Vagina (tissue), 2 donors: ENCODE data around the gene ASNSD1. TPM values are rescaled to one million over a fixed set of nuclear protein-coding genes. Genes with fewer than 3 reads are reported as not detected.

ENCODE experiments used
- DNase-seq, 2 donors: peaks; one replicate each; pipeline ENCODE4 v3.0.0-alpha.2; 2017; ENCODE audit errors: extremely low spot score in 2 of 2
- H3K27ac ChIP-seq: fragments of 200-600 bp; sonication (generic); one replicate; pipeline ENCODE4 v1.5.1; 2019
- H3K27me3 ChIP-seq: fragments of 200-600 bp; sonication (generic); one replicate; pipeline ENCODE4 v1.5.1; 2019
- H3K36me3 ChIP-seq, 2 donors: fragments of 200-600 bp; sonication (generic); one replicate each; pipeline ENCODE4 v1.5.1; 2017 to 2019
- H3K4me1 ChIP-seq: fragments of 200-600 bp; sonication (generic); one replicate; pipeline ENCODE4 v1.5.1; 2019
- H3K4me3 ChIP-seq, 2 donors: fragments of 200-600 bp; sonication (generic); 1 replicate in 1 of 2; 2 replicates in 1 of 2; pipeline ENCODE4 v1.5.1; 2016 to 2019
- H3K9me3 ChIP-seq: fragments of 200-600 bp; sonication (generic); one replicate; pipeline ENCODE4 v1.5.1; 2019
- POLR2A ChIP-seq, 2 donors: fragments of 450-650 bp; IDR thresholded peaks; one replicate each; pipeline ENCODE4 v1.6.1; 2017; ENCODE audit warnings: antibody characterized with exemption in 2 of 2, mild to moderate bottlenecking in 2 of 2, moderate library complexity in 2 of 2
- POLR2AphosphoS5 ChIP-seq, 2 donors: sonication (generic); formaldehyde crosslinking; IDR thresholded peaks; one replicate each; pipeline ENCODE4 v1.9.0; 2017; ENCODE audit warnings: antibody characterized with exemption in 2 of 2, mild to moderate bottlenecking in 2 of 2, low read depth in 1 of 2; ENCODE audit not compliant: insufficient read depth in 1 of 2
- intact Hi-C: fragments of 100-400 bp; cut with DNase I; formaldehyde crosslinking; loops from one replicate; pipeline ENCODE4 v1.15.1; 2023
- total RNA-seq: library from RNA; depleted of rRNA; stranded (reverse); fragments of >200 nt; gene quantifications from one replicate; pipeline ENCODE4 v1.2.3, GENCODE V29; 2016
- TF ChIP-seq, protein P1 (sequence below), 3 experiments: fragments of 450-650 bp in 2 of 3; fragments of 200-600 bp in 1 of 3; sonication (generic) in 1 of 3; IDR thresholded peaks; one replicate each; pipeline ENCODE4 v1.5.1; 2017 to 2019; ENCODE audit warnings: antibody characterized with exemption in 3 of 3, mild to moderate bottlenecking in 2 of 3, moderate library complexity in 2 of 3

Gene ASNSD1
- total RNA-seq, 1 donor from 2014 or later: 44.7 TPM

DNA sequence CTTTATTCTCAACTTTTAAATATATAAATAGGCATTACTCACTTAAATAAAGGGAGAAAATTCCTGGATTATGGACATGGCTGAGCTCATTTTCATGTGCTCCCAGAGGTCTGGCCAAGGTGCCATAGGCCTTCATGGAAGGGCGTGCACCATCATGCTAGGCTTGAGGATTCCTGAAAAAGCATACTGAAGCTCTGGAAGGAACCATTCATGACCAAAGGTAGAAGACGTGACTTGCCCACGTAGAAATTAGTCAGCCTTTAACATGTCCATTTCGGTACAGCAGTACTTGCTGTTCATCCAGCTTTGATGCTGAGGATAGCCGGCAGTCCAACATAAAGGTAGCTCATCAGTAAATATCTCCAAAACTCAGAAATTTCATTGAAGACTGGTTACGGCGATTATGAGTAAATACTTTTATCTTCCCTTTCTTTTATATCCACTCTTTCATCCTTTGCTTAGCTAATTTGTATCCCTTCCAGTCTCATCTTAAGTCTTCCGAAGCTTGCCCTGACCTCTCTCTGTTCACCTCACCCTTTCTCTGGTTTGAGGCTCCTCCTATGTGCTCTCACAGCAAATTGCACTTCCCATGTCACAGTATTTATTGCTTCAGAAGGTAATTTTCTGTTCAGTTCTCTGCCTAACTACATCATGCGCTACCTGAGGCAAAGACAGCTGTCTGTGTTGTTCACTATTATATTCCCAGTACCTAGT is 32.3 kb upstream of the ASNSD1 start:
- Histone ChIP-seq H3K36me3 (no peaks in the 10 kb centered on the region), H3K27me3 (no peaks in the 10 kb centered on the region), H3K9me3 (no peaks in the 10 kb centered on the region), H3K4me1 (no peaks in the 10 kb centered on the region), H3K4me3 (no peak overlapping the region), H3K27ac (no peak overlapping the region)
- intact Hi-C loops: no loop called here
- no peak for DNase-seq
- TF ChIP-seq, protein P1, sequence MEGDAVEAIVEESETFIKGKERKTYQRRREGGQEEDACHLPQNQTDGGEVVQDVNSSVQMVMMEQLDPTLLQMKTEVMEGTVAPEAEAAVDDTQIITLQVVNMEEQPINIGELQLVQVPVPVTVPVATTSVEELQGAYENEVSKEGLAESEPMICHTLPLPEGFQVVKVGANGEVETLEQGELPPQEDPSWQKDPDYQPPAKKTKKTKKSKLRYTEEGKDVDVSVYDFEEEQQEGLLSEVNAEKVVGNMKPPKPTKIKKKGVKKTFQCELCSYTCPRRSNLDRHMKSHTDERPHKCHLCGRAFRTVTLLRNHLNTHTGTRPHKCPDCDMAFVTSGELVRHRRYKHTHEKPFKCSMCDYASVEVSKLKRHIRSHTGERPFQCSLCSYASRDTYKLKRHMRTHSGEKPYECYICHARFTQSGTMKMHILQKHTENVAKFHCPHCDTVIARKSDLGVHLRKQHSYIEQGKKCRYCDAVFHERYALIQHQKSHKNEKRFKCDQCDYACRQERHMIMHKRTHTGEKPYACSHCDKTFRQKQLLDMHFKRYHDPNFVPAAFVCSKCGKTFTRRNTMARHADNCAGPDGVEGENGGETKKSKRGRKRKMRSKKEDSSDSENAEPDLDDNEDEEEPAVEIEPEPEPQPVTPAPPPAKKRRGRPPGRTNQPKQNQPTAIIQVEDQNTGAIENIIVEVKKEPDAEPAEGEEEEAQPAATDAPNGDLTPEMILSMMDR (IDR thresholded peaks at IDR 0.05): no peak
- no peak for TF ChIP-seq POLR2AphosphoS5 (IDR thresholded peaks at IDR 0.05; ENCODE audit: insufficient read depth in 1 of 2, low read depth in 1 of 2)

DNA sequence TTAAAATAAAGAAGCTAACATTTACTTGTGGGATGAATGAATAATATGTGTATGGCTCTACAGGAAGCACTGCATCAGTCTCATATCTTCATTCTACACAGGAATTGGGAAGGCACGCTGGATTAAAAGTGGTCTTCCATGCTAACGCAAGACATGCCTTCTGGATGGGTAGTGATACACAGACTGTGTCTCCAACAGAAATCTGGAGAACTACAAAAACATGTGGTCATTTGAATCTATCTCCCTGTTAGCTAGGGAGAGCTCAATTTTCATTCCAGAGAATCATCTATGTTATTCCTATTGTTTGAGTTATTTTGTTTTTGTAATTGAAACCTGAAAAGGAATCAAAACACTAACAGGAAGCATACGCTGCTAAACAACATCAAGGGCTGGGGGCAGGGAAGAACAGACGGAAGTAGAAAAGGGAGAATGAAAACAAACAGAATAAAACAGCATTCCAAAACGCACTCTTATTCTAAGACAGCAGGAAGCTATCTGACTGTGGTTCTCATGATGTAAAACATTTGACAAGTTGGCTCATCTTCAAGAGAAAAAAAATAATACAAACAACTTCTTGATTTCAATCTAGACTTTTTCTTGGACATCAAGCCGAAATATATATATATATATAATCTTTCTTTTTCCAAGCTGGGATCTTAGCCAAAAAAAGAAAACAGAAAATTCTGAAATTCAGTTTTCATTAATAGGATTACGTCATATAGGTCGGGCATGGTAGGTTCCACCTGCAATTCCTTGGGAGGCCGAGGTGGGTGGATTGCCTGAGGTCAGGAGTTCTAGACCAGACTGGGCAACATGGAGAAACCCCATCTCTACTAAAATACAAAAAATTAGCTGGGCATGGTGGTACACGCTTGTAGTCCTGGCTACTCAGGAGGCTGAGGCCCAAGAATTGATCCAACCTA is 31.5 kb upstream of the ASNSD1 start:
- no peak overlapping the region for H3K27ac ChIP-seq
- DNase-seq: no peak
- intact Hi-C loops: no loop called here
- no peak for TF ChIP-seq POLR2AphosphoS5 (IDR thresholded peaks at IDR 0.05; ENCODE audit: insufficient read depth in 1 of 2, low read depth in 1 of 2)
- TF ChIP-seq POLR2A (IDR thresholded peaks at IDR 0.05): no peak
- H3K36me3 ChIP-seq: no peaks in the 10 kb centered on the region
- H3K4me1 ChIP-seq: no peaks in the 10 kb centered on the region
- H3K9me3 ChIP-seq: no peaks in the 10 kb centered on the region
- H3K4me3 ChIP-seq: no peak overlapping the region
- H3K27me3 ChIP-seq: no peaks in the 10 kb centered on the region

- Histone ChIP-seq H3K27ac (no peak overlapping the region), H3K4me1 (no peaks in the 10 kb centered on the region), H3K36me3 (no peaks in the 10 kb centered on the region), H3K4me3 (no peak overlapping the region), H3K9me3 (no peaks in the 10 kb centered on the region), H3K27me3 (no peaks in the 10 kb centered on the region)
- intact Hi-C loops: no loop called here
- no peak for TF ChIP-seq POLR2A (IDR thresholded peaks at IDR 0.05)
- TF ChIP-seq, protein P1 (IDR thresholded peaks at IDR 0.05): no peak
- TF ChIP-seq POLR2AphosphoS5 (IDR thresholded peaks at IDR 0.05; ENCODE audit: insufficient read depth in 1 of 2, low read depth in 1 of 2): no peak
- DNase-seq: no peak
Observed at GRCh38 chr2:189631849-189632248, 29.4 kb upstream of the ASNSD1 start.

- Histone ChIP-seq H3K4me1 (no peaks in the 10 kb centered on the region), H3K4me3 (no peak overlapping the region), H3K27ac (no peak overlapping the region), H3K27me3 (no peaks in the 10 kb centered on the region), H3K36me3 (no peaks in the 10 kb centered on the region), H3K9me3 (no peaks in the 10 kb centered on the region)
- TF ChIP-seq, protein P1 (IDR thresholded peaks at IDR 0.05): no peak
- no peak for TF ChIP-seq POLR2AphosphoS5 (IDR thresholded peaks at IDR 0.05; ENCODE audit: insufficient read depth in 1 of 2, low read depth in 1 of 2)
- no peak for TF ChIP-seq POLR2A (IDR thresholded peaks at IDR 0.05)
- DNase-seq: no peak
- intact Hi-C loops: no loop called here
Observed at GRCh38 chr2:189633392-189633811, 27.9 kb upstream of the ASNSD1 start.

- Histone ChIP-seq H3K27me3 (no peaks in the 10 kb centered on the region), H3K27ac (no peak overlapping the region), H3K9me3 (no peaks in the 10 kb centered on the region), H3K4me3 (no peak overlapping the region), H3K4me1 (no peaks in the 10 kb centered on the region), H3K36me3 (no peaks in the 10 kb centered on the region)
- no peak for DNase-seq
- intact Hi-C loops: loop anchor here (5.0 kb wide), 1 partner anchor 1822 kb away; no protein-coding TSS in a partner anchor
- TF ChIP-seq POLR2A (IDR thresholded peaks at IDR 0.05): no peak
- TF ChIP-seq, protein P1 (IDR thresholded peaks at IDR 0.05): no peak
- TF ChIP-seq POLR2AphosphoS5 (IDR thresholded peaks at IDR 0.05; ENCODE audit: insufficient read depth in 1 of 2, low read depth in 1 of 2): no peak
Observed at GRCh38 chr2:189635353-189635752, 25.9 kb upstream of the ASNSD1 start.
